A549 treated with CpdA at 1 μM for 4 hours (cell line): ENCODE measurements around the gene CDX2. TPM values are rescaled to one million over a fixed set of nuclear protein-coding genes. Genes with fewer than 3 reads are reported as not detected.

Source experiments
- total RNA-seq: library from RNA; stranded (reverse); fragments of 200-300 nt; extraction: Qiagen RNA extraction; gene quantifications from 5 replicates; pipeline ENCODE4 v1.2.3, GENCODE V29; 2022; ENCODE audit warnings: low read depth

The CDX2 gene
- 0.79 to 1.9 TPM (median 1.1 TPM) in 5 replicates for total RNA-seq

GRCh38 chr13:27969082-27969865 is at the start of gene CDX2:
Gene CDX2 (minus strand): TSS chr13:27969315. CDS start chr13:27969006, 309 bp downstream.

GRCh38 chr13:27988520-27988919 is 19.4 kb upstream of the CDX2 start, which contains the start of gene URAD:
Gene URAD (minus strand): TSS chr13:27988693. CDS start chr13:27988637, 56 bp downstream.

GRCh38 chr13:27919934-27920676 is 49.0 kb downstream of the CDX2 start, which contains the start of gene PDX1:
Gene PDX1 (plus strand): TSS chr13:27920000. CDS start chr13:27920139, 139 bp downstream.

Other genes starting within 250 kb of the CDX2 start
- not detected in 5 replicates for gene GSX1, start 176.8 kb downstream of the CDX2 start, total RNA-seq
- gene PDX1, start 49.3 kb downstream of the CDX2 start, total RNA-seq = 0.07 to 0.09 TPM (median 0.08 TPM) in 3 of 5 replicates, not detected in the others
- gene URAD, start 19.4 kb upstream of the CDX2 start, total RNA-seq = not detected in 5 replicates
- gene FLT3, start 131.3 kb upstream of the CDX2 start, total RNA-seq = not detected in 5 replicates
- gene PAN3, start 169.2 kb upstream of the CDX2 start, total RNA-seq = 7.3 to 8.8 TPM (median 8.3 TPM) in 5 replicates